ENCODE data around the gene PPIL1.

Gene PPIL1

DNA sequence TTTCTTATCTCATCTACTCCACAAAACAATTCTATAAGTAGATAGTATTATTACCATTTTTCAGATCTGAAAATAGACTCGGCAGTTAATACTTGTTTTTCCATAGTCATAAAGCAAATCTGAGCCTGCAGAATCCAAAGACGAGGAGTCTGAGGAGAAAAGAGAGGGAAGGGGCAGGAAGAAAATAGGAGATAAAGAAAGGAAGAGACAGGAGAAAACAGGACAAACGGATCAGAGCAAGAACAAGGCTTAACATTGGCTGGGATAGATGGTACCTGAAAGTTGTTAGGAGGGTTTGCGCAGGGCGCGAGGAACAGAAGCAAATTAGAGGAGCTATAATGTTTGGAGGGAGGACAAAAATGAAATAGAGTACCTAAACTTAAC, 639 bp upstream of the PPIL1 start:
- TF ChIP-seq, protein P1, sequence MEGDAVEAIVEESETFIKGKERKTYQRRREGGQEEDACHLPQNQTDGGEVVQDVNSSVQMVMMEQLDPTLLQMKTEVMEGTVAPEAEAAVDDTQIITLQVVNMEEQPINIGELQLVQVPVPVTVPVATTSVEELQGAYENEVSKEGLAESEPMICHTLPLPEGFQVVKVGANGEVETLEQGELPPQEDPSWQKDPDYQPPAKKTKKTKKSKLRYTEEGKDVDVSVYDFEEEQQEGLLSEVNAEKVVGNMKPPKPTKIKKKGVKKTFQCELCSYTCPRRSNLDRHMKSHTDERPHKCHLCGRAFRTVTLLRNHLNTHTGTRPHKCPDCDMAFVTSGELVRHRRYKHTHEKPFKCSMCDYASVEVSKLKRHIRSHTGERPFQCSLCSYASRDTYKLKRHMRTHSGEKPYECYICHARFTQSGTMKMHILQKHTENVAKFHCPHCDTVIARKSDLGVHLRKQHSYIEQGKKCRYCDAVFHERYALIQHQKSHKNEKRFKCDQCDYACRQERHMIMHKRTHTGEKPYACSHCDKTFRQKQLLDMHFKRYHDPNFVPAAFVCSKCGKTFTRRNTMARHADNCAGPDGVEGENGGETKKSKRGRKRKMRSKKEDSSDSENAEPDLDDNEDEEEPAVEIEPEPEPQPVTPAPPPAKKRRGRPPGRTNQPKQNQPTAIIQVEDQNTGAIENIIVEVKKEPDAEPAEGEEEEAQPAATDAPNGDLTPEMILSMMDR (IDR thresholded peaks at IDR 0.05; ENCODE audit: insufficient read depth, low read length, poor library complexity, severe bottlenecking) = no peak
- no peak for TF ChIP-seq EZH2phosphoT487 (conservative IDR thresholded peaks at IDR 0.05; ENCODE audit: low read length)
- Histone ChIP-seq H2AFZ (ENCODE audit: low read depth, low read length, severe bottlenecking) (peak overlapping the region; percentile 96), H3K79me2 (ENCODE audit: insufficient read depth, low read length) (peaks cover 43% of the 10 kb centered on the region), H3K27ac (ENCODE audit: low read depth, low read length) (peak overlapping the region; percentile 80), H3K36me3 (ENCODE audit: low read length) (peaks cover 14% of the 10 kb centered on the region), H3K4me2 (ENCODE audit: low read depth, low read length, poor library complexity, severe bottlenecking) (peak overlapping the region; percentile 86), H4K20me1 (ENCODE audit: low read depth, low read length) (no peaks in the 10 kb centered on the region), H3K9me3 (ENCODE audit: insufficient read depth, low read length) (no peaks in the 10 kb centered on the region), H3K4me3 (ENCODE audit: insufficient read depth, low read length, poor library complexity, severe bottlenecking) (peak overlapping the region; percentile 82), H3K9ac (ENCODE audit: low read length) (peak overlapping the region; percentile 85), H3K9me2 (replicated peaks; ENCODE audit: insufficient read depth, low read length) (no peaks in the 10 kb centered on the region), H3K27me3 (ENCODE audit: low read length) (no peaks in the 10 kb centered on the region), H3F3A (ENCODE audit: insufficient read depth) (peaks cover 9% of the 10 kb centered on the region; the same call in 1 of the 2 replicates)

DNA sequence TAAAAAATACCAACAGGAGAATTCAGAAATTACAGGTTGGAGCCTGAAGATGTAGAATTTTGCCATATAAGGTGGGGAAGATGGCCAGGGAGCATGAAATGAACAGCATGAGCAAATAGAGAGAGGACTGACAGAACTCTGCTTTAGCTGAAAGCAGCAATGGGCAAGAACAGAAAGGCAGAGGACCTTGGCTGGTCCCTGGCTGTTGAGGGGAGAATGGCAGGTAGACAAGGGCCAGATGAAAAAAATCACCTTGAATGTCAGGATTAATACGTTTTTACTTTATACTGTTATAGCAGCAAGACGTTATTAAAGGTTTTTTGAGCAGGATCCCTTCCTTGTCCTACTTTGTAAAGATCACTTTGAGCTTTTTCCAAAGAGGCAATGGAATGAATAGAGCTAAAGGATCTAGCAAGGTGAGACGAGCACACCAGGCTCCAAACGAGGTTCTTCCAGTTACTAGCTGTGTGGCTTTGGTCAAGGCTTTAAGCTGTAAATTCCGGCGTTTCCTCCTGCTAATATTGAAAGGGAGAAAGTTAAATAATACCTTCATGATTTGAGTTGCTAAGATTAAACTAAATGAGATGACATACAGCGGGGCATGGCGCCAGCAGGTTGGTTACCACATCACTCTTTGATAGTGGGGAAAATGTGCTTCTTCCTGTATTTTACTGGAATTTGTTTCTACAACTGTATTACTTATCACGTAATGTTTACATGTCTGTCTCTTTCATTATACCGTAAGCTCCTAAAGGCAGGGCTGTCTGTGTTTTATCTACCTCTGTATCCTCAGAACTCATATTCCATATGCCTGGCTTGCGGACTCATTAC, 776 bp downstream of the PPIL1 start:
- Histone ChIP-seq H3F3A (ENCODE audit: insufficient read depth) (peaks cover 9% of the 10 kb centered on the region; the same call in 1 of the 2 replicates), H3K79me2 (ENCODE audit: insufficient read depth, low read length) (peaks cover 55% of the 10 kb centered on the region), H3K27me3 (ENCODE audit: low read length) (no peaks in the 10 kb centered on the region), H3K4me3 (ENCODE audit: insufficient read depth, low read length, poor library complexity, severe bottlenecking) (peak overlapping the region; percentile 82), H3K9ac (ENCODE audit: low read length) (peak overlapping the region; percentile 85), H4K20me1 (ENCODE audit: low read depth, low read length) (no peaks in the 10 kb centered on the region), H3K36me3 (ENCODE audit: low read length) (peaks cover 24% of the 10 kb centered on the region), H3K4me2 (ENCODE audit: low read depth, low read length, poor library complexity, severe bottlenecking) (peak overlapping the region; percentile 86), H3K9me2 (replicated peaks; ENCODE audit: insufficient read depth, low read length) (no peaks in the 10 kb centered on the region), H3K27ac (ENCODE audit: low read depth, low read length) (peak overlapping the region; percentile 80), H3K9me3 (ENCODE audit: insufficient read depth, low read length) (no peaks in the 10 kb centered on the region), H2AFZ (ENCODE audit: low read depth, low read length, severe bottlenecking) (peak overlapping the region; percentile 96)
- TF ChIP-seq, protein P1 (IDR thresholded peaks at IDR 0.05; ENCODE audit: insufficient read depth, low read length, poor library complexity, severe bottlenecking) = no peak
- TF ChIP-seq EZH2phosphoT487 (conservative IDR thresholded peaks at IDR 0.05; ENCODE audit: low read length) = no peak

DNA sequence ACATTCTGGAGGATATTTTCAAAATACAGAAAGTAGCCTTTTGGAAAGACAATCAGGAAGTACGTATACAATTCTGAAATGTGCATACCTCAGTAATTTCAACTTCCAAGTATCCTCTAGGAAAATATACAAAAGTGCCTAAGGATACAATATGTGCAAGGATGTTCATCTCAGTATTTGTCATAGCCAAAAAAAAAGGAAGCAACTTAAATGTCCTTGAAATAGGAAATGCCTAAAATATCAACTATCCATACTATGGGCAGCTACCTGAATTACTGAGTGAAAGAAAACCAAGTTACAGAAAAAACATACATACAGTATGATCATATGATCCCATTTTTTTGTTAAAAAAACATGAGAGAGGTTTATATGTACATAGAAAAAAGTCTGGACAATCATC, 1.5 kb downstream of the PPIL1 start:
- Histone ChIP-seq H3K9me2 (replicated peaks; ENCODE audit: insufficient read depth, low read length) (no peaks in the 10 kb centered on the region), H3K9ac (ENCODE audit: low read length) (peak overlapping the region; percentile 85), H3K9me3 (ENCODE audit: insufficient read depth, low read length) (no peaks in the 10 kb centered on the region), H3K27me3 (ENCODE audit: low read length) (no peaks in the 10 kb centered on the region), H3K4me2 (ENCODE audit: low read depth, low read length, poor library complexity, severe bottlenecking) (peak overlapping the region; percentile 86), H4K20me1 (ENCODE audit: low read depth, low read length) (no peaks in the 10 kb centered on the region), H3K4me3 (ENCODE audit: insufficient read depth, low read length, poor library complexity, severe bottlenecking) (peak overlapping the region; percentile 82), H3F3A (ENCODE audit: insufficient read depth) (peaks cover 9% of the 10 kb centered on the region; the same call in 1 of the 2 replicates), H3K36me3 (ENCODE audit: low read length) (peaks cover 24% of the 10 kb centered on the region), H2AFZ (ENCODE audit: low read depth, low read length, severe bottlenecking) (no peak overlapping the region), H3K27ac (ENCODE audit: low read depth, low read length) (peak overlapping the region; percentile 80; the same call in 1 of the 2 replicates), H3K79me2 (ENCODE audit: insufficient read depth, low read length) (peaks cover 62% of the 10 kb centered on the region)
- TF ChIP-seq, protein P1 (IDR thresholded peaks at IDR 0.05; ENCODE audit: insufficient read depth, low read length, poor library complexity, severe bottlenecking) = no peak
- TF ChIP-seq EZH2phosphoT487 (conservative IDR thresholded peaks at IDR 0.05; ENCODE audit: low read length) = no peak
